ENCODE measurements around the gene ST6GALNAC3. TPM values are rescaled to one million over a fixed set of nuclear protein-coding genes. Genes with fewer than 3 reads are reported as not detected.

The ST6GALNAC3 gene
- total RNA-seq, 1 donor from 2014 or later, result 11.0 TPM

DNA sequence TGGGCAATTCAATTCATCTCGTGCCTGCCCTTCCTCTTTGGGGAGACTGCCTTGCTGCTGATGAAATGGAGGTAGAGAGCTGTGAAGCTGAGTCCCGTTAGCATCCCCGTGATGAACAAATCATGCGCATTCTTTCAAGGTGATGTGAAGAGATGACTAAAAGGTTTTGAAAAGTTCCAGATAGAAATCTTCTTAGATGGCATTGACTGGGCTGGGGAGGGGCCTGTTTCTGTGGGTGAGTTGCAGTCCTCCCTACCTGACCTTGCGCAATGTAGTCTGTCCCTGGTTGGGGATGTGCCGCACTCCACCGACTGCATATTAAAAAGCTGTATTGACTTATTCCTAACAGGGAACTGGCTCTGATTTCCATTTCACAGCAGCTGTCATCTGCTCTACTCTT, 49.6 kb downstream of the ST6GALNAC3 start:
- Mint-ChIP-seq H3K36me3 (ENCODE audit: insufficient read depth) (no peaks in the 10 kb centered on the region), H3K27ac (no peak overlapping the region)

GRCh38 chr1:76125473-76126219, 51.1 kb downstream of the ST6GALNAC3 start:
- no peak for DNase-seq (ENCODE audit: low spot score, unreplicated experiment)
- Mint-ChIP-seq H3K27me3 (no peaks in the 10 kb centered on the region), H3K9me3 (ENCODE audit: low read depth) (no peaks in the 10 kb centered on the region), H3K4me1 (ENCODE audit: low read depth) (peaks cover 3% of the 10 kb centered on the region), H3K27ac (no peak overlapping the region), H3K4me3 (ENCODE audit: low read depth) (no peak overlapping the region), H3K36me3 (ENCODE audit: insufficient read depth) (no peaks in the 10 kb centered on the region)
- TF ChIP-seq, protein P1, sequence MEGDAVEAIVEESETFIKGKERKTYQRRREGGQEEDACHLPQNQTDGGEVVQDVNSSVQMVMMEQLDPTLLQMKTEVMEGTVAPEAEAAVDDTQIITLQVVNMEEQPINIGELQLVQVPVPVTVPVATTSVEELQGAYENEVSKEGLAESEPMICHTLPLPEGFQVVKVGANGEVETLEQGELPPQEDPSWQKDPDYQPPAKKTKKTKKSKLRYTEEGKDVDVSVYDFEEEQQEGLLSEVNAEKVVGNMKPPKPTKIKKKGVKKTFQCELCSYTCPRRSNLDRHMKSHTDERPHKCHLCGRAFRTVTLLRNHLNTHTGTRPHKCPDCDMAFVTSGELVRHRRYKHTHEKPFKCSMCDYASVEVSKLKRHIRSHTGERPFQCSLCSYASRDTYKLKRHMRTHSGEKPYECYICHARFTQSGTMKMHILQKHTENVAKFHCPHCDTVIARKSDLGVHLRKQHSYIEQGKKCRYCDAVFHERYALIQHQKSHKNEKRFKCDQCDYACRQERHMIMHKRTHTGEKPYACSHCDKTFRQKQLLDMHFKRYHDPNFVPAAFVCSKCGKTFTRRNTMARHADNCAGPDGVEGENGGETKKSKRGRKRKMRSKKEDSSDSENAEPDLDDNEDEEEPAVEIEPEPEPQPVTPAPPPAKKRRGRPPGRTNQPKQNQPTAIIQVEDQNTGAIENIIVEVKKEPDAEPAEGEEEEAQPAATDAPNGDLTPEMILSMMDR (IDR thresholded peaks at IDR 0.05; ENCODE audit: unreplicated experiment), result no peak

More for the DNA sequence above, 49.6 kb downstream of the ST6GALNAC3 start:
- no peak overlapping the region for H3K4me3 Mint-ChIP-seq (ENCODE audit: low read depth)
- DNase-seq (ENCODE audit: low spot score, unreplicated experiment), result no peak
- H3K9me3 Mint-ChIP-seq (ENCODE audit: low read depth), result no peaks in the 10 kb centered on the region
- H3K27me3 Mint-ChIP-seq, result no peaks in the 10 kb centered on the region
- TF ChIP-seq, protein P1 (IDR thresholded peaks at IDR 0.05; ENCODE audit: unreplicated experiment), result no peak
- H3K4me1 Mint-ChIP-seq (ENCODE audit: low read depth), result peaks cover 3% of the 10 kb centered on the region

DNA sequence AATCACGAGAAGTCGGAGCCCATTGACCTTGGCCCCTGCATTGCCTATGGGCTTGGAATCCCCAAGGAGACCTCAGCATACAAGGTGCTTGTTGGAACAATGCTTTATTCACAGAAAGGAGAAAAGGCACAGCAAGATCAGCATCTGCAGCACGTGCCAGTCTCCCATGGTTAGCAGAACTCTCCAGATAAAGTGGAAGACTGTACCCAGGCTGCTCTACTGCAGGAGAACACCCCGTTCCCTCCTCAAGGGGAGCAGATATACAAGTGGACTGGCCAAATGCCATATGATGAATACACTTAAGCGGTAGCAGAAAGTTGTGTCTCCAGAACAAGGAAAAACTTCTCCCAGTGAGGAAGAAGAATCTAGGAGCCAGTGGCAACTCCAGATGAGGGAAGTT, 53.5 kb downstream of the ST6GALNAC3 start:
- DNase-seq (ENCODE audit: low spot score, unreplicated experiment), result no peak
- no peaks in the 10 kb centered on the region for H3K27me3 Mint-ChIP-seq
- H3K4me3 Mint-ChIP-seq (ENCODE audit: low read depth), result no peak overlapping the region
- no peak overlapping the region for H3K27ac Mint-ChIP-seq
- TF ChIP-seq, protein P1 (IDR thresholded peaks at IDR 0.05; ENCODE audit: unreplicated experiment), result no peak
- no peaks in the 10 kb centered on the region for H3K36me3 Mint-ChIP-seq (ENCODE audit: insufficient read depth)
- peaks cover 3% of the 10 kb centered on the region for H3K4me1 Mint-ChIP-seq (ENCODE audit: low read depth)
- no peaks in the 10 kb centered on the region for H3K9me3 Mint-ChIP-seq (ENCODE audit: low read depth)

GRCh38 chr1:76129731-76130130, 55.2 kb downstream of the ST6GALNAC3 start:
- Mint-ChIP-seq H3K27me3 (no peaks in the 10 kb centered on the region), H3K36me3 (ENCODE audit: insufficient read depth) (no peaks in the 10 kb centered on the region), H3K27ac (no peak overlapping the region), H3K4me1 (ENCODE audit: low read depth) (peaks cover 3% of the 10 kb centered on the region), H3K4me3 (ENCODE audit: low read depth) (no peak overlapping the region), H3K9me3 (ENCODE audit: low read depth) (no peaks in the 10 kb centered on the region)
- DNase-seq (ENCODE audit: low spot score, unreplicated experiment), result no peak
- TF ChIP-seq, protein P1 (IDR thresholded peaks at IDR 0.05; ENCODE audit: unreplicated experiment), result no peak

DNA sequence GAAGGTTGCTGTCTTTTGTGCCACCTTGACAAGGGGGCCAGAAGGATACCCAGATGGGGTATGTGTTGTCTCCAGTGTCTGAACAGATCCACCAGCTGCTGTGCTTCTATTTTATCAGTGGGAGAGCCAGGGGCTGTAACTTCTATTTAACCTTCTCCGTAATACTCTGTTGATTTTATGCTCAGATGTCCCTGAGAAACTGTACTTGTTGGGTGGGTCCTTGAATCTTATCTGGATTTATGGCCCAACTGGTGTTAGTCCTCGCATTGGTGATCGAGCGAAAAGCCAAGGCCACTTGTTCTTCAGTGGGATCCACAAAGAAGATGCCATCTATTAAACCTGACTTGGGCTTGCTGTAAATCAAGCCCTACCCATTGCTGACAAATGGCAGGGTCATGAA, 56.4 kb downstream of the ST6GALNAC3 start:
- Mint-ChIP-seq H3K4me1 (ENCODE audit: low read depth) (peaks cover 9% of the 10 kb centered on the region), H3K27ac (no peak overlapping the region), H3K27me3 (no peaks in the 10 kb centered on the region), H3K4me3 (ENCODE audit: low read depth) (no peak overlapping the region), H3K36me3 (ENCODE audit: insufficient read depth) (no peaks in the 10 kb centered on the region), H3K9me3 (ENCODE audit: low read depth) (no peaks in the 10 kb centered on the region)
- TF ChIP-seq, protein P1 (IDR thresholded peaks at IDR 0.05; ENCODE audit: unreplicated experiment), result no peak
- DNase-seq (ENCODE audit: low spot score, unreplicated experiment), result no peak
